DMS53 treated with DMSO at 0.1 percent for 48 hours (cell line): ENCODE measurements around the gene HYAL4.
A peak's percentile ranks its signal among the peaks of the same experiment; 100 is the strongest.
"Not testable (repeated sequence)": the region's sequence is repeated elsewhere in the genome, so short reads cannot be mapped to it uniquely, and the experiment has no call there.

Experiments used
- DNase-seq: peaks from one replicate; lab custom pipeline; 2025; ENCODE audit not compliant: unreplicated experiment; lab: John Stamatoyannopoulos, UW

The HYAL4 gene

DNA sequence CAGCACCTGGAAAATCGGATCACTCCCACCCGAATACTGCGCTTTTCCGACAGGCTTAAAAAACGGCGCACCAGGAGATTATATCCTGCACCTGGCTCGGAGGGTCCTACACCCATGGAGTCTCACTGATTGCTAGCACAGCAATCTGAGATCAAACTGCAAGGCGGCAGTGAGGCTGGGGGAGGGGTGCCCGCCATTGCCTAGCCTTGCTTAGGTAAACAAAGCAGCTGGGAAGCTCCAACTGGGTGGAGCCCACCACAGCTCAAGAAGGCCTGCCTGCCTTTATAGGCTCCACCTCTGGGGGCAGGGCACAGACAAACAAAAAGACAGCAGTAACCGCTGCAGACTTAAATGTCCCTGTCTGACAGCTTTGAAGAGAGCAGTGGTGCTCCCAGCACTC is 49.8 kb downstream of the HYAL4 start:
- DNase-seq, result not testable (repeated sequence)

DNA sequence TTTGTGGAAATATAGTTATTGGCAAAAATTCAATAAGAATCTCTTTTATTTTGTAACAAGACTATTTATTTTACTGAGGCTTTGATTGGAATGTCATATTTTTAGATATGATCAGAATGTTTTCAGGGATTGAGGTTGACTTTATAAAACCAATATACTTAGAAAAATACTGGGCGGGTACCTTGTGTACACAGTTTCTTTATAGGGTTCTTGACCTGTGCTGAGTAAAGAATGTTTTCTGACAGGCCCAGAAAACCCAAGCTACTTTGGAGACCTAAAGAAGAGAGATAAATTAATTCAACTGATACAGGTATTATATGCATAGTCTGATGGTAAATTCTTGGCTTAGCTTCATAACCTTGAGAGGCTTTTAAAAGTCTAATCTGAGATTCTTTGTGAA is 56.1 kb downstream of the HYAL4 start:
- no peak for DNase-seq

DNA sequence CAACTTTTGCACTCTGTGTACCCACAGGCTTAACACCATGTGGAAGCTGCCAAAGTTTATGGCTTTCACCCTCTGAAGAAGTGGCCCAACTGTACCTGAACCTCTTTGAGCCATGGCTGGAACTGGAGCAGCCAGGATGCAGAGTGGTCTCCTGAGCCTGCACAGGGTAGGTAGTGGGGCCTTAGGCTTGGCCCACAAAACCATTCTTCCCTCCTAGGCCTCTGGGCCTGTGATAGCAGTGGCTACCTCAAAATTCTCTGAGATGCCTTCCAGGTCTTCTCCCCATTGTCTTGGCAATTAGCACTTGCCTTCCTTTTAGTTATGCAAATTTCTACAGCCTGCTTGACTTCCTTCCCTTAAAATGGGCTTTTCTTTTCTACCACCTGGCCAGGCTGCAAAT is 60.7 kb downstream of the HYAL4 start:
- no peak for DNase-seq

DNA sequence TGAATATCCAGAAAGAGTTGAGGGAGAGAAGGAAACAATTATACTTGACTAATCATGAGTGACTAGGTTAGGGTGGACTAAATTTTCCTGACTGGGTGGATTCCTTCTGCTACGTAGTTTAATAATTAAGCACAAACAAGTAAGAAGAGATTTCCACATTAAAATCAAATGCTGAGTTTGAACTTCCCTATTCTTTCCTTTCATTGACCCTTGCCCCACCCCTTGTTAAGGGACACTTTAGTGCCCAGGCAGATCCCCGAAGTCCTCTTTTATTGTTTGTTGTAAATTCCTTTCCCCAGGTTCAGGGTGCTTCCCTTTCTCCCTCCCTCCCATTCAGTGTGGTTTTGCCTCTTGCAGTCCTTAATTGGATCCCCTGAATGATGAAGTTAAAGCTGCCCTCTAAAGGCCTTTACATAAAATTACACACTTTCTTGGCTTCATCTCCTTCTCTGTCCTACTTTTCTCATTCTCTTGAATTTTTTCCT is 71.3 kb downstream of the HYAL4 start:
- DNase-seq, result peak; percentile 48

DNA sequence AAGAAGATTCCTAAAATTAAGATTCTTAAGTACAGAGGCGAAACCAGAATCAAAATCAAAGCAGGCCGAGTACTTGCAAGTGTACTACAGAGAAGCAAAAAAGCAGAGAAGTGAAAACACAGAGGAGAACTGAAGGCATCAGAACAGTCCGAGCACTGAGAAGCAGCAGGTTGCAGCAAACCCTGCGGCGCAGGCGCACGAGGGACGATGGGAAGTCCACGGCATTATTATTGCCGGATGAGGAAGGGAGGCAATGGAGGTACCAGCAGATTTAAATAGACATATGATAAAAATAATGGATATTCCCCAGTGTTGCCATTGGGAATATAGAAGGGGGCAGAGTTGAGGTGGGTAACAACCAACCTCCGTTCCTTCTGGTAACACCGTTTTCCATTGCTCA is 72.9 kb downstream of the HYAL4 start:
- DNase-seq, result no peak

DNA sequence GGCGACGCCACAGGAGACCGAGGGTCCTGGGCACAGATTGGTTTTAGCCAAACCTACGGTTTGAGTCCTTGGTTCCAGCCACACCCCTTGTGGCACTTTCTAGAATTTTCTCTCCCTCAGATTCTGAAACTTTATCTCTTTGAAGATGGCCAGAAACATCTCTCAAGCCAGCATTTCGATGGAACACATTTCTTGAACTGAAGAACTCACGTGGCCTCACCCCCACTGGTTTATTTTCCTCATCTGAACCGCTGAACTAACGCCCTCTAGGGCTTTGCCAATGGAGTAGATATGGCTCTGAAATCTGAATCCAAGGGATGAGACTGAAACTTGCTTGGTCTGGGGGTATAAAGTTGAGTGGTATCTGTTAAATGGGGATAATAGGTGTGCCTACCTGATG is 73.3 kb downstream of the HYAL4 start:
- no peak for DNase-seq

DNA sequence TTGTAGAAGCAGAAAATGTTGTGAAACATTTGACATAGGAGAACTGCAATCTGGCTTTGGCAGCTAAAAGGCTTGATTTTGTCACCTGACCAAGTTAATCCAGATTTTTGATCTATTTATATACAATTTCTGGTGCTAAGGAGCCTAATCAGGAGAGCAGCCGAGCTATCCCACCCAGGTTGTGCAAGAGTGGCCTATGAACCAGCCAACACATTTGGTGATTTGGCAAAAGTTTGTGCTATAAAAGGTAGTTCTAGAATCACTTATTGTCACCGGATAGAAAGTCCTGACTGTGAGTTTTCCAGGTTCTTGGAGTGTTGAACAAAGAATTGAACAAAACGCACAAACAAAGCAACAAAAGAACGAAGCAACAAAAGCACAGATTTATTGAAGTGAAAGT is 78.6 kb downstream of the HYAL4 start:
- no peak for DNase-seq

DNA sequence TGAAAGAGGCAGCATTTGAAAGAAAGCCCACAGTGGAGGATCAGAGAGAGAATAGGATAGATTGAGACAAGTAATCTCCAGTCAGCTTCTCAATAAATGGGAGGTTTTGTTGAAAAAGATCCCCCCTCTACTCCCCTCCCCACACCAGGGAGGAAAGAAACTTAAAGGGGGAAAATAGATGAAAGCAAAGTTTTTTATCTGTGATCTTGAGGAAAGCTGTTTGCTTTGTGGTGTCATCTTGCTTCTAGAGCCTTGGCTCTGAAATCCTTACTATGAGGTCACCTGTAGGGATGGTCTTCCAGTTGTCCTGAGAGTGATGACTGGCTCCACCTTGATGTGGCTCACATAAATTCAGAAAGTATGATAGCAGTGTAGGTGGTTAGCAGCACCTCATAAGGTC is 80.0 kb downstream of the HYAL4 start, which contains the start of gene SPAM1:
Gene SPAM1, plus strand, starts transcription at position 301 of the 400 bp plus-strand sequence. CDS start 28,330 bp downstream, outside the sequence.
- no peak for DNase-seq
